DMS153 treated with DMSO at 0.1 percent for 48 hours (cell line): ENCODE data around the gene SPARCL1.
"Not testable (repeated sequence)": the region's sequence is repeated elsewhere in the genome, so short reads cannot be mapped to it uniquely, and the experiment has no call there.

Source experiments
- DNase-seq: peaks from one replicate; lab custom pipeline; 2025; ENCODE audit not compliant: unreplicated experiment; lab: John Stamatoyannopoulos, UW

Gene SPARCL1

DNA sequence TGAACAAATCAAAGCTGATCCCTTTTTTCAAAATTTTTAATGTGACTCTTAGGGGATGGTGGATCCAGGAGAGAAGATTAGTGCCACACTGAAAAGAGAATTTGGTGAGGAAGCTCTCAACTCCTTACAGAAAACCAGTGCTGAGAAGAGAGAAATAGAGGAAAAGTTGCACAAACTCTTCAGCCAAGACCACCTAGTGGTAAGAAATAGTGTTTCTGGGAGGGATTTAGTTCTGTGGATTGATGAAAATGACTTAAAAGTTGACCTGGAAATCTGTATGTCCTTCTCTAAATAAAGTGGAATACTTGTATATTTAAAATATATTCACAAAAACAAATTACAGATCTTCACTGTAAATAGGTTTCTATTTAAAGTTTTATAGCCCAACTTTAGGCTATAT, 77.6 kb downstream of the SPARCL1 start:
- no peak for DNase-seq

DNA sequence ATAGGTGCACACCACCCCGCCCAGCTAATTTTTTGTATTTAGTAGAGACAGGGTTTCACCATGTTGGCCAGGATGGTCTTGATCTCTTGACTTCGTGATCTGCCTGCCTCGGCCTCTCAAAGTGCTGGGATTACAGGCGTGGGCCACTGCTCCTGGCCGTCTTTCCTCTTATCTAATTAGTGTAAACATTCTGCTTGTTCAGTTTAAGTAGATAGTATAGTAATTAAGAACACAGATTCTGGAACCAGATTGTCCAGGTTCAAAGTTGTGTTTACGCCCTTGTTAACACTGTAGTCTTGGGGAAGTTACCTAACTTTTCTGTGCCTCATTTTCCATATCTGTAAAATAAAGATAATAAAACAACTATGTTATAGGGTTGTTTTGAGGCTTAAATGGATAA, 82.8 kb downstream of the SPARCL1 start:
- not testable (repeated sequence) for DNase-seq

DNA sequence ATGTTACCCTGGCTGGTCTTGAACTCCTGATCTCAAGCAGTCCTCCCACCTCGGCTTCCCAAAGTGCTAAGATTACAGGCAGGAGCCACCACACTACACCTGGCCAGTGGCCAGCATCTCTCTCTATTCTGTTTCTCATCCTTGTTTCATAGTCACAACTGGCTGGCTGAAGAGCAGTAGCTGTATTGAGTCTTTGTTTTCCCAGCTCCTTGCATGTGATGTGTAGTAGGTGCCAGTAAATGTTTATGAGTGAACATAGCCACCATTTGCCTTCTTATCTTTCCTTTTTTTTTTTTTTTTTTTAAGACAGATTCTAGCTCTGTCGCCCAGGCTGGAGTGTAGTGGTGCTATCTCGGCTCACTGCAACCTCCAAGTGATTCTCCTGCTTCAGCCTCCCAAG, 83.2 kb downstream of the SPARCL1 start:
- no peak for DNase-seq

DNA sequence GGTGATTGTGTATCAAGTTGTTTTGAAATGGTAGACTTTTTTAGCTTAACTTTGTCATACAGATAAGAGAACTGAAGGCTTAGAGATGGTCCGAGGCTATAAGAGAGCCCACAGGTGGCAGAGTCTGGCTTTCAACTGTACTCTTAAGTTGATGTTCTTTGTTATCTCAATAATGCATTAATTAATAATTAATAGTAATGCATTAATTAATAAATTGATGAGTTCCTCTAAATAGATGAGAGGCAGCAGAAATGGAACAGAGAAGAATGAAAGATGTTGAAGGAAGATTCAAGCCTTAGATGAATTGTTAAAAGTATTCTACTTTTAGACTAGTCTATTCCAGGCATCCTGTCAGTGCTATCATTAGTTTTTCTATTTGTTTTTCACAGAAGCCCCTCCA, 84.4 kb downstream of the SPARCL1 start:
- no peak for DNase-seq

DNA sequence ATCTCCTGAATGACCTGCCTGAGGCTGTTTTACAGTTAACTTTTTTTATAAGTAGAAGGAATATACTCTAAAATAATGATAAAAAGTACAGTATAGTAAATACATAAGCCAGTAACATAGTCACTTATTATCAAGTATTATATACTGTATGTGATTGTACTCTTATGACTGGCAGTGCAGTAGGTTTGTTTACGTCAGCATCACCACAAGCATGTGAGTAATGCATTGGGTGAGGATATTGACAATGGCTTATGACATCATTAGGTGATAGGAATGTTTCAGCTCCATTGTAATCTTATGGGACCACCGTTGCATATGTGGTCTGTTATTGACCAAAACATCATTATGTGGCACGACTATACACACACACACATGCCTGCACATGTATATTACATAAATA, 86.3 kb downstream of the SPARCL1 start:
- DNase-seq, result no peak

DNA sequence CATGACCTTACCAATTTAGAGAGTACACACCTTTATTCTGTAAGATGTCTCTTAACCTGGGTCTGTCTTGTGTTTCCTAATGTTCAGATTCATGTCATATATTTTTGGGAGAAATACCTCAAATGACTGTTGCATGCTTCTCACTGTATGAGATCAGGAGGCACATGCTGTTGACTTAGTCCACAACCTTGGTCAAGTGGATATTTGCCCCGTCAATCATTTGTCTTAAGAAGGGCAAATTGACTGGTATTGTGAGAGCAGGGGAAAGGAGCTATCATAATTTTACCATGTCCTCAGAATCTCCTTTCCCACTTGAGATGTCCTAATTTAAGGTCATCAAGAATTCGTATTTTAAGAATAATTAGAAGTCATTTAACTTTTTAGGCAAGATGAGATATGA, 95.8 kb downstream of the SPARCL1 start:
- DNase-seq, result no peak

DNA sequence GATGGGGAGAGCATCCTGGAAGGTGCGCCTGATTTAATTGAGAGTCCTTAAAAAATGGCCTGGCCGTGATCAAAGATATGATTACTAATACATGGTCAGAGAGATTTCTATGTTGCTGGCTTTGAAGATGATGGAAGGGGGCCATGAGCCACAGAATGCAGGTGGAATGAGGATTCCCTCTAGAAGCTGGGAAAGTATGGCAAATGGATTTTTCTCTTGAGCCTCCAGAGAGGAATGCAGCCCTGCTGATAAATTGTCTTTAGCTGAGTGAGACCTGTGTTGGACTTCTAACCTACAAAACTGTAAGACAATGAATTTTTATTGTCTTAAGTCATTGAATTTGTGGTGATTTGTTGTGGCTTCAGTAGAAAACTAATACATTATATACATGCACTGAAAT, 99.1 kb downstream of the SPARCL1 start:
- no peak for DNase-seq

DNA sequence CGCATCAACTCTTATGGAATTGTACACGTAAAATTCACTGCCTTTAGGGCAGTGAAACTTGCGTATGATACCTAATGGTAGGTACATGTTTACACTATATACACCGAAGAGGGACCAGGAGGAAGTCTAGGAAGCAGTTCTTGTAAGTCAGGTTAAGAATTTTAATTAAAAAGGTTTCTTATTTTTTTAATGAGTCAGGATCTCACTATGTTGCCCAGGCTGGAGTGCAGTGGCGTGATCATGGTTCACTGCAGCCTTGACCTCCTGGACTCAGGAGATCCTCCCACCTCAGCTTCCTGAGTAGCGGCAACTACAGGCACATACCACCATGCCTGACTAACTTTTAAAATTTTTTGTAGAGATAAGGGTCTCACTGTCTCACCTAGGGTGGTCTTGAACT, 100.2 kb downstream of the SPARCL1 start:
- DNase-seq, result no peak

DNA sequence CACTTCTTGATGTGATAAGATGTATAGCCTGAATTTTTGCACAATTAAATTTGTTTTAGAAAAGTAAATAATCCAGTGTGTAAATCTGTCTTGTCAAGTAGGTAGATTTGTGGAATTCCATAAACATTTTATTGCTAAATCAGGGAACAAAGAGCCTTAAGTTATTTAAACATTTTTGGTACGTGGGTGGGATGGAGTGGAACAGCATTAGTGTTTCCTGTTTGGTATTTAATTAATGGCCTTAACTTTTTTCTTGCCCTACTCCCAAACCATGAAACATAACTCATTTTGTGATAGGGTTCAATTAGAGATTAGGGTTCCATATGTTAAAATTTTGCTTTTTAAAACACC, 101.7 kb downstream of the SPARCL1 start:
- no peak for DNase-seq

DNA sequence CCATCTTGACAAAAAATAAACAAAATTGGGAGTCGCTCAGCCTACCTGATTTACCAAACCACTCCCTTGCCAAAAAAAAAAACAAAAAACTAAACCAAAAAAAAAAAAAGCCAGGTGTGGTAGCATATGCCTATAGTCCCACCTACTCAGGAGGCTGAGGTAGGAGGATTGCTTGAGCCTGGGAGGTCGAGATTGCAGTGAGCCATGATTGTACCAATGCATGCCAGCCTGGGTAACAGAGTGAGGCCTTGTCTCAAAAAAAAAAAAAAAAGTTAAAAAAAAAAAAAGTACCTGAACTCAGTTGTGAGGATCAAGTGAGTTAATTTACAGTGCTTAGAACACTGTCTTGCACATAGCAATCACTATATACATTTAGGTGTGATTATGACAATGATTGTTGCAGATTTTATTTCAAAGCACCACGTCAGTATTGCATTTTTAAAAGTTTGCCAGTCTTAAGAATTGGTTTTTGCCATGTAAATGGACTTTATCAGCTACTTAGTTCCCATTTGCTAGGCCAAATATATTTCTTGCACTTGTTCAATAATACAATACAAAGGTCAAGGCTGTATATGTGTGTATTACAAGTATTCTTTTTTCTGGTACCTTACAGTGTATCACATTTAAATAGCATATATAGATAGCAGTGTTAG, 102.2 kb downstream of the SPARCL1 start:
- no peak for DNase-seq

DNA sequence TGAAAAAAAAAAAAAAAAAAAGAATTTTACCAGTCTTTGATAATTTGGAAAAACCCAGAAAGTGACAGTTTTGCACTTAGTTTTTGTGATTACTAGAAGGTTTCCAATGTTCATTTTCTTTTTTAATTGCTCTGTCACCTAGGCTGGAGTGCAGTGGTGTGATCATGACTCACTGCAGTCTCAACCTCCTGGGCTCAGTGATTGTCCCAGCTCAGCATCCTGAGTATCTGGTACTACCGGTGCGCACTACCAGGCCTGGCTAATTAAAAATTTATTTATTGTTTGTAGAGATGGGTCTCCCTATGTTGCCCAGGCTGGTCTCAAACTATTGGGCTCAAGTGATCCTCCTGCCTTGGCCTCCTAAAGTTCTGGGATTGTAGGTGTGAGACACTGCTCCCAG, 103.5 kb downstream of the SPARCL1 start:
- no peak for DNase-seq

DNA sequence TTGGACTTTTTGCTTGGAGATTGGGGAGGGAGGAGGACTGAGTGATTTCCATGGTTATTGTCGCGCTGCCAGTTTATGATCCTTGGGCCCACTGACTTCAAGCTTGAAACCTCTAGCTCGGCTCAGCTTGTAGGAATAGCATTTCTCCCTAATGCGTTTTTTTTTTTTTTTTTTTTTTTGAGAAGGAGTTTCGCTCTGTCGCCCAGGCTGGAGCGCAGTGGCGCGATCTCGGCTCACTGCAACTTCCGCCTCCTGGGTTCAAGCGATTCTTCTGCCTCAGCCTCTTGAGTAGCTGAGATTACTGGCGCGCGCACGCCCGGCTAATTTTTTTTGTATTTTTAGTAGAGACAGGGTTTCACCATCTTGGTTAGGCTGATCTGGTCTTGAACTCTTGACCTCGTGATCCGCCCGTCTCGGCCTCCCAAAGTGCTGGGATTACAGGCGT, 105.1 kb downstream of the SPARCL1 start:
- DNase-seq, result not testable (repeated sequence)
